Measurements from ENCODE around the gene ZBBX. TPM values are rescaled to one million over a fixed set of nuclear protein-coding genes. Genes with fewer than 3 reads are reported as not detected.
A peak's percentile ranks its signal among the peaks of the same experiment; 100 is the strongest.

The ZBBX gene
- total and polyA plus RNA-seq, 2 of the 4 experiments (the other 2 are of a cell fraction) = not detected

DNA sequence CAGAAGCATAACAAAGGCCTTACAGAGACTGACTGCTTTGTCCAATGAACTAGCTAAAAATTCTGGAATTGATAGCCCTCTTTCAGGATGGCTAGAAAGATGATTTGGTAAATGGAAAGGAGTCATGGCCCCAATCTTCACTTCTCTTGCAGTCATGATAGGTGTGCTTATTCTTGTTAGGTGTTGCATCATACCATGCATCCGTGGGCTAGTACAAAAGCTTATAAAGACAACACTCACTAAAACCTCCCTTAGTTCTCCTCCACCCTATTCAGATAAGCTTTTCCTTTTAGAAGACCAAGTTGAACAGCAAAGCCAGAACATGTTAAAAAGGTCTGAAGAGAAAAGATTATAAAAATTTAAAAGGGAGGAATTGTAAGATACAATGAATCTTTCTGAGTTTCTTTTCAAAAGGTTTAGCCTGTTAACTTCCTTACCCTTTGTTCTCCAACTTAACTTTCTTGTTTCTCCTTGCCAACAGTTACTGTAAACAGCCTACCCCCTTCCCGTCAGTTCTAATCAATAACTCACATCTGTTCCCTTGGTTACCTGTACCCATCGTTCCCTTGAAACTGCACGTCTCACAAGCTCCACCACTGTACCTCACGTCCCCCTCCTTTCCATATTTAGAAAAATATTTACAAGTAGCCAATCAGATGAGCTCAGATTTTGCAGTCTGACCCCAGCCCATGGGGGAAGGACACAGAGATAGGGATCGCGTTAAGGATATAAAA is 105.8 kb downstream of the ZBBX start:
- no peak overlapping the region for H2AK9ac ChIP-seq (replicated peaks; ENCODE audit: low read depth, low read length, poor library complexity)
- no peak overlapping the region for H2BK120ac ChIP-seq (ENCODE audit: low read depth, low read length)
- no peak overlapping the region for H3K14ac ChIP-seq (replicated peaks; ENCODE audit: low read depth, low read length)
- H3K4me3 ChIP-seq (ENCODE audit: insufficient read depth, low read depth, low read length) = no peak overlapping the region
- dilution Hi-C loops (cut with HindIII; ENCODE audit: low sequenced_read_pairs, unreplicated experiment) = no loop called here
- H2BK20ac ChIP-seq (ENCODE audit: low read depth, low read length) = no peak overlapping the region
- H3K4ac ChIP-seq (ENCODE audit: low read depth, low read length) = no peak overlapping the region
- DNase-seq (no peak), ATAC-seq (ENCODE audit: low read depth) (no peak)
- no peak overlapping the region for H3K56ac ChIP-seq (ENCODE audit: extremely low read depth, insufficient read depth, low read length)
- in situ Hi-C loops (cut with MboI; ENCODE audit: low sequenced_read_pairs) = no loop called here
- no peaks in the 10 kb centered on the region for H3K4me1 ChIP-seq (ENCODE audit: control insufficient read depth, insufficient read depth, low read length)
- H3K18ac ChIP-seq (ENCODE audit: low read depth, low read length) = no peak overlapping the region
- intact Hi-C loops (cut with micrococcal nuclease) = no loop called here
- H4K91ac ChIP-seq (ENCODE audit: insufficient read depth, low read depth, low read length) = no peak overlapping the region
- H2AFZ ChIP-seq (replicated peaks; ENCODE audit: low read length, poor library complexity) = no peak overlapping the region
- TF ChIP-seq CEBPB (IDR thresholded peaks at IDR 0.05; ENCODE audit: low read depth, low read length) (peak; percentile 33; the same call in 1 of the 2 replicates), RCOR1 (IDR thresholded peaks at IDR 0.05; ENCODE audit: insufficient replicate concordance, low read length) (no peak), MAFK (IDR thresholded peaks at IDR 0.05; ENCODE audit: low read depth, low read length) (no peak)
- H3K27ac ChIP-seq (ENCODE audit: insufficient read depth, low read length) = no peak overlapping the region
- H4K20me1 ChIP-seq (ENCODE audit: insufficient read depth, low read length) = no peaks in the 10 kb centered on the region
- H3K36me3 ChIP-seq (ENCODE audit: control insufficient read depth, insufficient read depth, low read length) = no peaks in the 10 kb centered on the region
- H3K9ac ChIP-seq (ENCODE audit: low read depth, low read length) = no peak overlapping the region
- no peak overlapping the region for H4K8ac ChIP-seq (ENCODE audit: low read depth in 2 of 2, low read length in 2 of 2)
- no peaks in the 10 kb centered on the region for H3K9me1 ChIP-seq (ENCODE audit: insufficient read depth, low read length)
- no peak overlapping the region for H2BK15ac ChIP-seq (ENCODE audit: low read depth, low read length)
- no peak overlapping the region for H2BK5ac ChIP-seq (ENCODE audit: low read depth, low read length, poor library complexity, severe bottlenecking)
- no peak overlapping the region for H3K23ac ChIP-seq (ENCODE audit: low read depth, low read length)
- ChIA-PET POLR2A (ENCODE audit: unreplicated experiment) (no interaction called here), CTCF (no interaction called here)
- peaks cover 8% of the 10 kb centered on the region for H3K9me3 ChIP-seq (ENCODE audit: control insufficient read depth, insufficient read depth, low read length)
- no peaks in the 10 kb centered on the region for H3K27me3 ChIP-seq (ENCODE audit: control insufficient read depth, insufficient read depth, low read length)
- no peaks in the 10 kb centered on the region for H3K79me1 ChIP-seq (ENCODE audit: low read depth in 1 of 2, low read length in 2 of 2)
- H3K4me2 ChIP-seq (ENCODE audit: low read depth, low read length) = no peak overlapping the region
- no TSS peak for BruUV-seq (replicated peaks)
- H4K5ac ChIP-seq (ENCODE audit: low read depth, low read length) = no peak overlapping the region
- 38% methylated on average over 1 of the region's 7 CpGs; no CpG with 5 or more reads in 1 of the 2 experiments for WGBS, 2 experiments (ENCODE audit: extremely low coverage in 2 of 2, insufficient read length in 1 of 2)
- H2AK5ac ChIP-seq (ENCODE audit: low read depth, low read length) = no peak overlapping the region
